ENCODE measurements around the gene C1QTNF1. TPM values are rescaled to one million over a fixed set of nuclear protein-coding genes. Genes with fewer than 3 reads are reported as not detected.

Gene C1QTNF1
- total RNA-seq, 1 experiment from 2014 or later = 4.0 TPM

GRCh38 chr17:78993981-78994671 lies 29.8 kb upstream of the C1QTNF1 start:
- RAD21 ChIA-PET (ENCODE audit: low non-redundant PET in 1 of 2, low total read pairs in 2 of 2, uncharacterized antibody in 2 of 2, unreplicated experiment in 2 of 2) = no interaction called here
- Histone ChIP-seq H3K9ac (ENCODE audit: low read length) (no peak overlapping the region), H3K4me1 (ENCODE audit: control insufficient read depth in 1 of 2, insufficient read depth in 2 of 2, low read length in 2 of 2) (no peaks in the 10 kb centered on the region), H3K27ac (ENCODE audit: low read depth, low read length) (peak overlapping the region; percentile 30; the same call in 1 of the 2 replicates), H3K36me3 (ENCODE audit: control insufficient read depth in 1 of 2, insufficient read depth in 2 of 2, low read length in 2 of 2) (peaks cover 52 to 80% of the 10 kb centered on the region in 2 experiments; a peak in 3 of 4 replicates), H3K4me2 (ENCODE audit: low read length) (no peak overlapping the region), H4K20me1 (ENCODE audit: insufficient read depth) (no peaks in the 10 kb centered on the region; the same call in 1 of the 2 replicates), H2AFZ (ENCODE audit: low read depth, low read length, poor library complexity, severe bottlenecking) (no peak overlapping the region), H3K9me2 (ENCODE audit: insufficient read depth) (no peaks in the 10 kb centered on the region), H3K27me3 (ENCODE audit: insufficient read depth, low read length) (no peaks in the 10 kb centered on the region), H3K9me3 (ENCODE audit: control insufficient read depth in 1 of 2, insufficient read depth in 1 of 2, low read depth in 1 of 2, low read length in 2 of 2) (no peaks in the 10 kb centered on the region), H3K4me3 (replicated peaks in 1 of 2; ENCODE audit: low read depth in 1 of 2, low read length in 2 of 2) (no peak overlapping the region), H3K79me2 (ENCODE audit: insufficient read depth, low read length) (peaks cover 52% of the 10 kb centered on the region)
- CTCF ChIA-PET = interaction anchor here (0.7 to 1.9 kb wide), 4 partner anchors 14 to 51 kb away, joined by 3 to 5 read pairs (median 3); partner anchors contain the start of gene LGALS3BP
- no peak for DNase-seq (ENCODE audit: low read depth, low spot score)
- no peak for ATAC-seq
- TF ChIP-seq SIN3A (IDR thresholded peaks at IDR 0.05; ENCODE audit: low read depth) = no peak
- TF ChIP-seq EZH2phosphoT487 (IDR thresholded peaks at IDR 0.05; ENCODE audit: borderline replicate concordance) = no peak
- TF ChIP-seq ATF3 (IDR thresholded peaks at IDR 0.05) = no peak
- no peak for TF ChIP-seq FOSL1 (IDR thresholded peaks at IDR 0.05; ENCODE audit: low read depth)
- no peak for TF ChIP-seq EGR1 (IDR thresholded peaks at IDR 0.05; ENCODE audit: low read depth)
- TF ChIP-seq POLR2A (IDR thresholded peaks at IDR 0.05; ENCODE audit: borderline replicate concordance, extremely low read depth, insufficient read depth, insufficient read length) = no peak
- no peak for TF ChIP-seq TCF7L2 (IDR thresholded peaks at IDR 0.05; ENCODE audit: borderline replicate concordance, extremely low read depth, insufficient read depth, insufficient read length)
- TF ChIP-seq ZBTB33 (IDR thresholded peaks at IDR 0.05; ENCODE audit: extremely low read depth, insufficient replicate concordance, low read length) = no peak
- no peak for TF ChIP-seq SP1 (IDR thresholded peaks at IDR 0.05; ENCODE audit: low read depth)
- BruUV-seq (replicated peaks) = no TSS peak
- intact Hi-C loops (cut with micrococcal nuclease) = no loop called here
- POLR2A ChIA-PET = no interaction called here

All from HCT116 (cell line).